Testis (tissue), 3 donors: ENCODE measurements around the gene PEX5. TPM values are rescaled to one million over a fixed set of nuclear protein-coding genes. Genes with fewer than 3 reads are reported as not detected.

Experiments used
- DNase-seq: peaks from one replicate; pipeline ENCODE4 v3.0.0-alpha.2; 2019
- H3K27ac ChIP-seq, 2 donors: fragments of 200-600 bp; sonication (generic); one replicate each; pipeline ENCODE4 v1.5.1; 2019
- H3K27me3 ChIP-seq: fragments of 200-600 bp; sonication (generic); one replicate; pipeline ENCODE4 v1.5.1; 2019
- H3K36me3 ChIP-seq: fragments of 200-600 bp; sonication (generic); one replicate; pipeline ENCODE4 v1.5.1; 2017; ENCODE audit warnings: low read depth; ENCODE audit errors: missing control alignments
- H3K4me1 ChIP-seq: fragments of 200-600 bp; sonication (generic); one replicate; pipeline ENCODE4 v1.5.1; 2019
- H3K4me3 ChIP-seq, 2 donors: fragments of 200-600 bp; sonication (generic); one replicate each; pipeline ENCODE4 v1.5.1; 2017 to 2019
- H3K9me3 ChIP-seq: fragments of 200-600 bp; sonication (generic); one replicate; pipeline ENCODE4 v1.5.1; 2017
- POLR2A ChIP-seq: fragments of 450-650 bp; IDR thresholded peaks from one replicate; pipeline ENCODE4 v1.6.1; 2017; ENCODE audit warnings: antibody characterized with exemption, mild to moderate bottlenecking, moderate library complexity
- WGBS, 2 donors: methylation state at CpG; one replicate each; pipeline ENCODE4 v1.1.5; 2018; 5-methylcytosine and 5-hydroxymethylcytosine counted together
- intact Hi-C: fragments of 100-400 bp; cut with DNase I; formaldehyde crosslinking; loops from one replicate; pipeline ENCODE4 v1.15.1; 2023; ENCODE audit warnings: low total_unique reads
- polyA plus RNA-seq: library from polyadenylated mRNA; stranded (reverse); fragments of 350-450 nt; fragmentation: Illumina TruSeq; extraction: RNeasy Lipid Tissue Mini Kit (QIAGEN cat#74804); gene quantifications from one replicate; pipeline ENCODE4 v1.2.3, GENCODE V29; 2014; ENCODE audit warnings: low read depth, low replicate concordance; ENCODE audit not compliant: insufficient read depth
- total RNA-seq, 2 donors: library from RNA; depleted of rRNA; stranded (reverse); fragments of >200 nt; gene quantifications; one replicate each; pipeline ENCODE4 v1.2.3, GENCODE V29; 2016
- TF ChIP-seq, protein P1 (sequence below), 3 experiments: fragments of 450-650 bp in 2 of 3; fragments of 200-600 bp in 1 of 3; sonication (generic) in 1 of 3; IDR thresholded peaks; one replicate each; pipeline ENCODE4 v1.5.1; 2016 to 2019; ENCODE audit warnings: antibody characterized with exemption in 3 of 3, mild to moderate bottlenecking in 2 of 3, moderate library complexity in 1 of 3

PEX5 gene
- total and polyA plus RNA-seq, 3 donors from 2014 or later: 120 to 134 (median 121) TPM

DNA sequence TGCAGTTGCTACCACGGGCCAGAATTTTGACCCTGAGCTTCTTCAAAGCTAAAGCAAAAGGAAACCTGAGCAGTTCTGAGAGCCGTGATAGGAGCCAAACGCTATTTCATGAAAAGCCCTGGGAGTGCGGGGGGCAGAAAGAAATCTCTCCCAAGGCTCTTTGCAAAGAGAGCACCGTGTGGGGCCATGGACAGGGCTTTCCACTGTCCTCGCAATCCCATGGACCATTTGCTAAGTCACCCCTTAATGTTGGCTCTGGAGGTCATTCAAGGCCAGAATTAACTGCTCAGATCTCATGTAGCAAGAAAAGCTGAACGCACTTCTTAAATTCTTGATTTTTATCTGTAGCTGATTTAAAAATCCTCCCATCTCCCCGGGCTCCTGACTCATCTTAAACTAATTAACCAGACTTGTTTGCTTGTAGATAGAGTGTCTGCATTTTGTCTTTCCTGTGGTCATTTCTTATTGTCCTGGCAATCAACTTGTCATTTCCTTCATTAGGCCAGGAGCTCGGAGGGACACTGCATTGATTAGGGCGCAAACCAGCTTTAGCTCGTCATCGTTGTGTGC lies 34.5 kb upstream of the PEX5 start:
- no peaks in the 10 kb centered on the region for H3K27me3 ChIP-seq
- DNase-seq: no peak
- H3K27ac ChIP-seq: no peak overlapping the region
- H3K36me3 ChIP-seq: no peaks in the 10 kb centered on the region
- no peaks in the 10 kb centered on the region for H3K4me1 ChIP-seq
- WGBS, 2 donors: 87 to 89% methylated on average over 12 of the region's 12 CpGs
- TF ChIP-seq, protein P1, sequence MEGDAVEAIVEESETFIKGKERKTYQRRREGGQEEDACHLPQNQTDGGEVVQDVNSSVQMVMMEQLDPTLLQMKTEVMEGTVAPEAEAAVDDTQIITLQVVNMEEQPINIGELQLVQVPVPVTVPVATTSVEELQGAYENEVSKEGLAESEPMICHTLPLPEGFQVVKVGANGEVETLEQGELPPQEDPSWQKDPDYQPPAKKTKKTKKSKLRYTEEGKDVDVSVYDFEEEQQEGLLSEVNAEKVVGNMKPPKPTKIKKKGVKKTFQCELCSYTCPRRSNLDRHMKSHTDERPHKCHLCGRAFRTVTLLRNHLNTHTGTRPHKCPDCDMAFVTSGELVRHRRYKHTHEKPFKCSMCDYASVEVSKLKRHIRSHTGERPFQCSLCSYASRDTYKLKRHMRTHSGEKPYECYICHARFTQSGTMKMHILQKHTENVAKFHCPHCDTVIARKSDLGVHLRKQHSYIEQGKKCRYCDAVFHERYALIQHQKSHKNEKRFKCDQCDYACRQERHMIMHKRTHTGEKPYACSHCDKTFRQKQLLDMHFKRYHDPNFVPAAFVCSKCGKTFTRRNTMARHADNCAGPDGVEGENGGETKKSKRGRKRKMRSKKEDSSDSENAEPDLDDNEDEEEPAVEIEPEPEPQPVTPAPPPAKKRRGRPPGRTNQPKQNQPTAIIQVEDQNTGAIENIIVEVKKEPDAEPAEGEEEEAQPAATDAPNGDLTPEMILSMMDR (IDR thresholded peaks at IDR 0.05): no peak
- TF ChIP-seq POLR2A: no peak
- no peak overlapping the region for H3K4me3 ChIP-seq
- no peaks in the 10 kb centered on the region for H3K9me3 ChIP-seq
- intact Hi-C loops: no loop called here

DNA sequence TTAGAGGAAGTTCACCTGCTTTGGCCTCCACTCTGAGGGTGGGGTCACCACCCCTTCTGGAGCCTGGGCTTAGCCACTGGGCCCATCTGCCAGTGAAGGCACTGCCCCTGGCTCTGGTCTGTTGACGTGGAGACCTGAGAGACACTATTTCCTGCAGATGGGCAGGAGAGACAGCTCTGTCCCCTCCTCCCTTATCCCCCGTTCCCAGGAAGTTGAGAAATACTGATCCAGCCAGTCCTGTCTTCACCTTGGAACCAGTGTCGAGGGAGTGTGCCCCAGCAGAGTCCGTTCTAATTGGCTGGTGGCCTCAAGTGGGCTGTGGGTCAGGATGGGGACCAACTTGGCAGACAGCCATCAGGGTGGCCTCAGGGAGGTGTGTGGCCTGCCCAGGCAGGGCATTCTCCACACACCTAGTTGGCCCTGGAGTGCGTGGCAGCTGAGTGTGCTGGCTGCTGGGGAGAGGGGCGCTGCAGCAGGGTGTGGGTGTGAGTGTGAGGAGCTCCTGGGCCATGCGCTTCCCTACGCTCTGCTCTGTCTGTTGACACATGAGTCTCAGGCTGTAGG lies 33.9 kb upstream of the PEX5 start:
- Histone ChIP-seq H3K36me3 (no peaks in the 10 kb centered on the region), H3K4me3 (no peak overlapping the region), H3K4me1 (no peaks in the 10 kb centered on the region), H3K27ac (no peak overlapping the region), H3K9me3 (no peaks in the 10 kb centered on the region), H3K27me3 (no peaks in the 10 kb centered on the region)
- intact Hi-C loops: no loop called here
- TF ChIP-seq POLR2A: no peak
- TF ChIP-seq, protein P1 (IDR thresholded peaks at IDR 0.05): no peak
- 91 to 92% methylated on average over 5 to 8 of the region's 8 CpGs for WGBS, 2 donors
- DNase-seq: no peak

DNA sequence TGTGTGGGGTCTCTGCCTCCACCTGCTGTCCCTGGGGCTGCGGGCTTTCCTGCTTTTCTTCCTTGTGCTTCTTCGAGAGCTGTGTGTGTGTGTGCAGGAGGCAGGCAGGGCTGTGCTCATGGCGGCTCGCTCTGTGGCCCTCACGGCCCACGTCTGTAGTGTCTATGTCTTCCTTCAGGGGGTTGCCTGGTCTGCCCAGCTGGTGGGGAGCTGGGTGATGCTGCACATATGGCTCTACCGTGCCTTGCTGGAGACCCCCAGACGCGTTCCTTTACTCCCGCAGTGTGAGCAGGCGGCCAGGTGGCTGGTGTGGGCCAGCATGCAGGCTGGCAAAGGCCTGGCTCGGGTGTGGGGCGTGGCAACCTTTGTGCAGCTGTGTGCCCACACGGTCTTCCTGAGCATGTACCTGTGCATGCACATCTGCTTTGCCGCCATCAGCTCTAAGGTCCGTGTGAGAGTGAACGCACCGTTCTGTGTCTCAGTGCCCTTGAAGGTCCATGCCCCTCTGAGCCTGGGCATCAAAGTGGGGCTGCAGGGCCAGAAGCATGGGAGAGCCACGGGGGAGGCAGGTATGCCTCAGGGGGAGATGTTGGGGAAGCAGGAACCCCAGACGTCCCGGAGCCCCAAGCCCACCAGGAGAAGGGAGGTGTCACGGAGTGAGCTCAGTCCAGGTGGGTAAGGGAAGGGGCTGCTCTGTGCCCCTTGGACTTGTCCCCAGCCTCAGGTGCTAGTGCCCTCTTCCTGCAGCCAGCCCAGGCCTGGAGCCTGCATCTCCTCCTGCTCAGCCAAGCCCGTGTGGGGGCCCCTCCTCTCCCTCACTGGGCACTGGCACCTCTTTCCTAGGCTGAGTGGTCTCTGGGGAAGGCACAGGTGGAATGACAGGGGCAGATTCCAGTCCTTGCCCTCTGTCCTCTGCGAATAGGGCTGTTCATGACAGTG lies 33.0 kb upstream of the PEX5 start:
- H3K4me1 ChIP-seq: no peaks in the 10 kb centered on the region
- TF ChIP-seq, protein P1 (IDR thresholded peaks at IDR 0.05): no peak
- TF ChIP-seq POLR2A: no peak
- no peak for DNase-seq
- H3K4me3 ChIP-seq: no peak overlapping the region
- intact Hi-C loops: no loop called here
- H3K27ac ChIP-seq: no peak overlapping the region
- H3K36me3 ChIP-seq: no peaks in the 10 kb centered on the region
- WGBS, 2 donors: 81 to 88% methylated on average over 9 to 24 of the region's 24 CpGs
- no peaks in the 10 kb centered on the region for H3K27me3 ChIP-seq
- H3K9me3 ChIP-seq: no peaks in the 10 kb centered on the region

DNA sequence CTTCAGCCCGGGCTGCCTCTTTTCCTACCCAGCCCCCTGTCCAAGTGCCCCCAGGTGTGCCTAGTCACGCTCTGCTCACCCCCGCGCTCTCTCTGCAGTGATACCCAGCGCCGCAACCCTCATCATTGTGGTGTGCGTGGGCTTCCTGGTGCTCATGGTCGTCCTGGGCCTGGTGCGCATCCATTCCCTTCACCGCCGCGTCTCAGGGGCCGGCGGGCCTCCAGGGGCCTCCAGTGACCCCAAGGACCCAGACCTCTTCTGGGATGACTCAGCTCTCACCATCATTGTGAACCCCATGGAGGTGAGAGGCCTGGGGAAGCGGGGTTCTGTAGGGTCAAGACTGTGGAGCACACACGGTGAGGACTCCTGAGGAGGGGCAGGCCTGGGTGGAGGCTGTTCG lies 32.1 kb upstream of the PEX5 start:
- Histone ChIP-seq H3K27me3 (no peaks in the 10 kb centered on the region), H3K9me3 (no peaks in the 10 kb centered on the region), H3K4me1 (no peaks in the 10 kb centered on the region), H3K27ac (no peak overlapping the region), H3K36me3 (no peaks in the 10 kb centered on the region), H3K4me3 (no peak overlapping the region)
- 93 to 95% methylated on average over 12 to 17 of the region's 17 CpGs for WGBS, 2 donors
- intact Hi-C loops: no loop called here
- TF ChIP-seq, protein P1 (IDR thresholded peaks at IDR 0.05): no peak
- TF ChIP-seq POLR2A: no peak
- DNase-seq: no peak
